IMR-90 (cell line): Measurements from ENCODE around the gene MRPS34. TPM values are rescaled to one million over a fixed set of nuclear protein-coding genes. Genes with fewer than 3 reads are reported as not detected.
A peak's percentile ranks its signal among the peaks of the same experiment; 100 is the strongest.

Experiments used
- ATAC-seq: fragments of 200-7000 bp; cut with Tn5 transposase; 2 replicates; pipeline ENCODE4 v1.9.1; 2020; ENCODE audit warnings: low read depth, mild to moderate bottlenecking, moderate library complexity
- BruUV-seq: library from RNA; stranded (reverse); fragments of 400-500 nt; replicated peaks from 2 replicates; lab custom pipeline; 2021; lab: Mats Ljungman, UMichigan
- CTCF ChIA-PET: fragments of 300-600 bp; formaldehyde crosslinking; extraction: SDS; loops from one replicate; lab custom pipeline; 2021; ENCODE audit warnings: antibody characterized with exemption; lab: Yijun Ruan, JAX
- POLR2A ChIA-PET: fragments of 300-600 bp; sonication (Branson Sonifier 250); formaldehyde crosslinking; loops from one replicate; lab custom pipeline; 2022; ENCODE audit warnings: antibody characterized with exemption; ENCODE audit not compliant: unreplicated experiment; lab: Charles Lee
- DNase-seq: peaks from one replicate; pipeline ENCODE4 v3.0.0; 2013
- H2AFZ ChIP-seq: replicated peaks from 2 replicates; pipeline ENCODE3; 2013; ENCODE audit warnings: low read length, mild to moderate bottlenecking; ENCODE audit not compliant: poor library complexity
- H2AK5ac ChIP-seq: 2 replicates; pipeline ENCODE4 v1.6.1; 2013; ENCODE audit warnings: low read depth, low read length, inconsistent platforms
- H2AK9ac ChIP-seq: replicated peaks from 2 replicates; pipeline ENCODE3; 2013; ENCODE audit warnings: mild to moderate bottlenecking, low read depth, low read length, moderate library complexity; ENCODE audit not compliant: poor library complexity
- H2BK120ac ChIP-seq: 2 replicates; pipeline ENCODE4 v1.6.1; 2013; ENCODE audit warnings: low read depth, low read length, inconsistent platforms
- H2BK15ac ChIP-seq: 3 replicates; pipeline ENCODE4 v1.6.1; 2013; ENCODE audit warnings: low read depth, low read length, inconsistent platforms
- H2BK20ac ChIP-seq: 2 replicates; pipeline ENCODE4 v1.6.1; 2013; ENCODE audit warnings: low read depth, mild to moderate bottlenecking, inconsistent platforms, low read length, moderate library complexity
- H2BK5ac ChIP-seq: 2 replicates; pipeline ENCODE4 v1.6.1; 2013; ENCODE audit warnings: mild to moderate bottlenecking, low read depth, low read length, inconsistent platforms; ENCODE audit not compliant: poor library complexity, severe bottlenecking
- H3K14ac ChIP-seq: replicated peaks from 2 replicates; pipeline ENCODE4 v1.6.1; 2013; ENCODE audit warnings: low read depth, low read length, inconsistent platforms
- H3K18ac ChIP-seq: 2 replicates; pipeline ENCODE4 v1.6.1; 2013; ENCODE audit warnings: low read depth, low read length, control low read depth
- H3K23ac ChIP-seq: 2 replicates; pipeline ENCODE4 v1.6.1; 2013; ENCODE audit warnings: low read depth, low read length, inconsistent platforms
- H3K27ac ChIP-seq: 2 replicates; pipeline ENCODE4 v1.5.1; 2013; ENCODE audit warnings: mild to moderate bottlenecking, control low read depth, low read length; ENCODE audit not compliant: insufficient read depth
- H3K27me3 ChIP-seq: 2 replicates; pipeline ENCODE4 v1.6.1; 2013; ENCODE audit warnings: low read length; ENCODE audit not compliant: control insufficient read depth, insufficient read depth
- H3K36me3 ChIP-seq: 2 replicates; pipeline ENCODE4 v1.6.1; 2013; ENCODE audit warnings: low read length, mixed read lengths; ENCODE audit not compliant: control insufficient read depth, insufficient read depth
- H3K4ac ChIP-seq: 2 replicates; pipeline ENCODE4 v1.6.1; 2013; ENCODE audit warnings: low read depth, low read length, inconsistent platforms
- H3K4me1 ChIP-seq: 2 replicates; pipeline ENCODE4 v1.6.1; 2013; ENCODE audit warnings: low read length, mixed read lengths; ENCODE audit not compliant: control insufficient read depth, insufficient read depth
- H3K4me2 ChIP-seq: 2 replicates; pipeline ENCODE4 v1.6.1; 2013; ENCODE audit warnings: low read depth, mild to moderate bottlenecking, control low read depth, low read length, moderate library complexity
- H3K4me3 ChIP-seq: 2 replicates; pipeline ENCODE4 v1.5.1; 2013; ENCODE audit warnings: low read depth, mild to moderate bottlenecking, control low read depth, low read length, moderate library complexity; ENCODE audit not compliant: insufficient read depth
- H3K56ac ChIP-seq: 2 replicates; pipeline ENCODE4 v1.6.1; 2013; ENCODE audit warnings: low read length, inconsistent platforms; ENCODE audit not compliant: insufficient read depth; ENCODE audit errors: extremely low read depth
- H3K79me1 ChIP-seq, 2 experiments: 2 replicates each; pipeline ENCODE4 v1.6.1; 2013; ENCODE audit warnings: low read length in 2 of 2, inconsistent platforms in 1 of 2, low read depth in 1 of 2
- H3K9ac ChIP-seq: 2 replicates; pipeline ENCODE4 v1.6.1; 2013; ENCODE audit warnings: low read depth, low read length, control low read depth
- H3K9me1 ChIP-seq: 2 replicates; pipeline ENCODE4 v1.6.1; 2013; ENCODE audit warnings: low read length, inconsistent platforms; ENCODE audit not compliant: insufficient read depth
- H3K9me3 ChIP-seq: 2 replicates; pipeline ENCODE4 v1.6.1; 2013; ENCODE audit warnings: low read length; ENCODE audit not compliant: control insufficient read depth, insufficient read depth
- H4K20me1 ChIP-seq: 2 replicates; pipeline ENCODE4 v1.6.1; 2013; ENCODE audit warnings: low read length, inconsistent platforms; ENCODE audit not compliant: insufficient read depth
- H4K5ac ChIP-seq: 2 replicates; pipeline ENCODE4 v1.6.1; 2013; ENCODE audit warnings: mild to moderate bottlenecking, low read depth, low read length, control low read depth
- H4K8ac ChIP-seq, 2 experiments: 2 replicates each; pipeline ENCODE4 v1.6.1; 2013; ENCODE audit warnings: low read depth in 2 of 2, low read length in 2 of 2, control low read depth in 1 of 2, inconsistent platforms in 1 of 2
- H4K91ac ChIP-seq: 2 replicates; pipeline ENCODE4 v1.6.1; 2013; ENCODE audit warnings: low read depth, low read length, inconsistent platforms; ENCODE audit not compliant: insufficient read depth
- BHLHE40 ChIP-seq: fragments of 150-350 bp; IDR thresholded peaks from 2 replicates; pipeline ENCODE4 v1.6.1; 2016; ENCODE audit warnings: mild to moderate bottlenecking, low read depth, low read length
- CHD1 ChIP-seq: IDR thresholded peaks from 2 replicates; pipeline ENCODE4 v1.6.1; 2012; ENCODE audit warnings: low read depth, low read length, improper control_type of control experiment
- CTCF ChIP-seq: conservative IDR thresholded peaks from 2 replicates; pipeline ENCODE4 v1.5.1; 2012; ENCODE audit warnings: mild to moderate bottlenecking, low read depth, low read length, improper control_type of control experiment
- ELK1 ChIP-seq: fragments of 150-350 bp; IDR thresholded peaks from 2 replicates; pipeline ENCODE4 v1.6.1; 2016; ENCODE audit warnings: low read depth, mild to moderate bottlenecking, low read length, moderate library complexity, borderline replicate concordance
- FOS ChIP-seq: fragments of 150-350 bp; IDR thresholded peaks from 2 replicates; pipeline ENCODE4 v1.6.1; 2016; ENCODE audit warnings: low read depth, low read length
- MAFK ChIP-seq: IDR thresholded peaks from 2 replicates; pipeline ENCODE4 v1.6.1; 2012; ENCODE audit warnings: low read depth, low read length, improper control_type of control experiment
- MAZ ChIP-seq: IDR thresholded peaks from 2 replicates; pipeline ENCODE4 v1.6.1; 2012; ENCODE audit warnings: low read depth, mild to moderate bottlenecking, low read length, improper control_type of control experiment, moderate library complexity, borderline replicate concordance
- NFE2L2 ChIP-seq: fragments of 150-350 bp; IDR thresholded peaks from 2 replicates; pipeline ENCODE4 v1.6.1; 2016; ENCODE audit warnings: low read depth, mild to moderate bottlenecking, low read length
- POLR2A ChIP-seq: IDR thresholded peaks from 2 replicates; pipeline ENCODE4 v1.6.1; 2012; ENCODE audit warnings: mild to moderate bottlenecking, low read depth, low read length
- RAD21 ChIP-seq: IDR thresholded peaks from 2 replicates; pipeline ENCODE4 v1.6.1; 2012; ENCODE audit warnings: low read length, improper control_type of control experiment
- RFX5 ChIP-seq: IDR thresholded peaks from 2 replicates; pipeline ENCODE4 v1.8.0; 2012; ENCODE audit warnings: low read depth, mild to moderate bottlenecking, low read length, moderate library complexity
- SMC3 ChIP-seq: fragments of 150-350 bp; IDR thresholded peaks from 2 replicates; pipeline ENCODE4 v1.6.1; 2016; ENCODE audit warnings: low read depth, mild to moderate bottlenecking, antibody characterized with exemption, low read length, moderate library complexity
- USF2 ChIP-seq: fragments of 150-350 bp; IDR thresholded peaks from 2 replicates; pipeline ENCODE4 v1.6.1; 2017; ENCODE audit warnings: mild to moderate bottlenecking, antibody characterized with exemption, low read length, low read depth
- WGBS, 2 experiments: methylation state at CpG; one replicate each; pipeline versions ENCODE4 v1.1.5 to v1.1.7; 2013; ENCODE audit warnings: missing lambda C conversion rate in 2 of 2; ENCODE audit not compliant: insufficient read length in 1 of 2; ENCODE audit errors: extremely low coverage in 2 of 2; 5-methylcytosine and 5-hydroxymethylcytosine counted together
- dilution Hi-C: fragments of 300-500 bp; cut with HindIII; formaldehyde crosslinking; loops from one replicate; pipeline ENCODE4 v1.14.3; 2018; ENCODE audit warnings: low sequenced_read_pairs; ENCODE audit not compliant: unreplicated experiment
- in situ Hi-C: fragments of 300-500 bp; cut with MboI; formaldehyde crosslinking; loops from 3 replicates; pipeline ENCODE4 v1.14.3; 2019; ENCODE audit warnings: low sequenced_read_pairs, inconsistent platforms, mixed read lengths
- intact Hi-C: fragments of 100-400 bp; cut with micrococcal nuclease; formaldehyde crosslinking; loops from 2 replicates; pipeline ENCODE4 v1.10.0; 2022
- polyA plus RNA-seq, 3 experiments: library from polyadenylated mRNA; depleted of rRNA; stranded (reverse); fragments of >200 nt; gene quantifications; 2 replicates each; pipeline ENCODE4 v1.2.3, GENCODE V29; 2012; ENCODE audit warnings: low replicate concordance in 1 of 3
- total RNA-seq: library from RNA; depleted of rRNA; stranded (reverse); fragments of >200 nt; gene quantifications from 2 replicates; pipeline ENCODE4 v1.2.3, GENCODE V29; 2012

MRPS34 gene
- total and polyA plus RNA-seq, 2 of the 4 experiments (the other 2 are of a cell fraction) = 68.5 to 80.4 TPM

- CTCF ChIA-PET = no interaction called here
Measured at GRCh38 chr16:1743376-1744337, 29.3 kb downstream of the MRPS34 start.

More at GRCh38 chr16:1743376-1744337, 29.3 kb downstream of the MRPS34 start:
- TSS peak; percentile 39 for BruUV-seq
- no peak overlapping the region for H3K27ac ChIP-seq
- in situ Hi-C loops = no loop called here
- peak overlapping the region; percentile 13 for H2AK9ac ChIP-seq
- H4K20me1 ChIP-seq = peaks cover 32% of the 10 kb centered on the region
- no peak overlapping the region for H2BK20ac ChIP-seq
- no peak overlapping the region for H4K5ac ChIP-seq
- H2AFZ ChIP-seq = peak overlapping the region; percentile 11
- H3K9me1 ChIP-seq = peaks cover 6% of the 10 kb centered on the region
- no peak for ATAC-seq
- H4K91ac ChIP-seq = no peak overlapping the region
- no peak for DNase-seq
- H3K23ac ChIP-seq = no peak overlapping the region
- no peak overlapping the region for H3K9ac ChIP-seq
- H3K4me2 ChIP-seq = no peak overlapping the region
- H3K4me3 ChIP-seq = no peak overlapping the region
- no peak overlapping the region for H2BK120ac ChIP-seq
- H3K9me3 ChIP-seq = no peaks in the 10 kb centered on the region
- dilution Hi-C loops = no loop called here
- peaks cover 2% of the 10 kb centered on the region; the same call in 1 of the 2 replicates for H3K4me1 ChIP-seq
- no peak overlapping the region for H4K8ac ChIP-seq
- WGBS, 2 experiments = 96% methylated on average over 17 of the region's 32 CpGs; no CpG with 5 or more reads in 1 of the 2 experiments
- no peak overlapping the region for H3K18ac ChIP-seq
- H2BK5ac ChIP-seq = no peak overlapping the region
- no peak overlapping the region for H3K14ac ChIP-seq
- H3K56ac ChIP-seq = no peak overlapping the region
- intact Hi-C loops = no loop called here
- H2AK5ac ChIP-seq = no peak overlapping the region
- POLR2A ChIA-PET = no interaction called here
- no peak overlapping the region for H3K4ac ChIP-seq
- H2BK15ac ChIP-seq = no peak overlapping the region
- peaks cover 24 to 56% of the 10 kb centered on the region in 2 experiments for H3K79me1 ChIP-seq
- H3K27me3 ChIP-seq = no peaks in the 10 kb centered on the region
- peaks cover 51% of the 10 kb centered on the region for H3K36me3 ChIP-seq
- TF ChIP-seq SMC3 = no peak
- no peak for TF ChIP-seq MAFK
- TF ChIP-seq FOS = no peak
- no peak for TF ChIP-seq CTCF
- no peak for TF ChIP-seq ELK1
- TF ChIP-seq USF2 = no peak
- TF ChIP-seq RAD21 = no peak
- no peak for TF ChIP-seq RFX5
- no peak for TF ChIP-seq NFE2L2
- no peak for TF ChIP-seq MAZ
- no peak for TF ChIP-seq POLR2A
- TF ChIP-seq CHD1 = no peak
- TF ChIP-seq BHLHE40 = no peak
